GM18951 (cell line): ENCODE data around the gene NUDT16.
A peak's percentile ranks its signal among the peaks of the same experiment; 100 is the strongest.
"Not testable (repeated sequence)": the region's sequence is repeated elsewhere in the genome, so short reads cannot be mapped to it uniquely, and the experiment has no call there.

ENCODE experiments used
- POLR2A ChIP-seq: IDR thresholded peaks from 4 replicates; pipeline ENCODE4 v1.6.1; 2011; ENCODE audit warnings: mild to moderate bottlenecking; ENCODE audit not compliant: insufficient read length, insufficient read depth; ENCODE audit errors: extremely low read depth
- in situ Hi-C: fragments of 300-500 bp; cut with MboI; formaldehyde crosslinking; loops from one replicate; pipeline ENCODE4 v1.12.0; 2022; ENCODE audit warnings: low sequenced_read_pairs, mixed read lengths, inconsistent platforms; ENCODE audit not compliant: unreplicated experiment

NUDT16 gene

DNA sequence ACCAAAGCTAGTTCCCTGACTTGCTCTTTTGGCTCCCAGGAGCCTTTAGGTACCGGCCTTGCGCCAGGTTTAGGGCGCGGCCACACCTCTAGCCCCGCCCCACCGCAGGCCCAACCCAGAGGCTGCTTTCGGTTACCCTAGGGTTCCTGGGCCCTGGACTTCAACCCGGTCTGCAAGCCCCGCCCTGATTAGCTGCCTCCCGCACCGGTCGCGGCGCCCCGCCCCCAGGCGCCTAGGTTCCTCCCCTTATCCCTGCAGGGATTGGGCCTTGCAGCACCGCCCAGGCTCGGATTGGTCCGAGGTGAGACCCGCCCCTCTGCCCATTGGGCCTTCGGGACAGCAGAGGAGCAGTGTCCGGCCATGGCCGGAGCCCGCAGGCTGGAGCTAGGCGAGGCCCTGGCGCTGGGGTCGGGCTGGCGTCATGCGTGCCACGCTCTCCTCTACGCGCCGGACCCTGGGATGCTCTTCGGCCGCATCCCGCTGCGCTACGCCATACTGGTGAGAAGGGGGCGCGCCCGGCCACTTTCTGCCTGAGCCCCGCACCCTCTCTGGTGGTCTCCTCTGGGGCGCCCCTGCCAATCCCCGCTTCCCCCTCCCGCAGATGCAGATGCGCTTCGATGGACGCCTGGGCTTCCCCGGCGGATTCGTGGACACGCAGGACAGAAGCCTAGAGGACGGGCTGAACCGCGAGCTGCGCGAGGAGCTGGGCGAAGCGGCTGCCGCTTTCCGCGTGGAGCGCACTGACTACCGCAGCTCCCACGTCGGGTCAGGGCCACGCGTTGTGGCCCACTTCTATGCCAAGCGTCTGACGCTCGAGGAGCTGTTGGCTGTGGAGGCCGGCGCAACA, at the start of gene NUDT16:
Gene NUDT16, plus strand, starts transcription at position 330 of the 847 bp plus-strand sequence. Its CDS starts 31 bp downstream, at position 361.
- peak; percentile 94 for TF ChIP-seq POLR2A
- in situ Hi-C loops = no loop called here

DNA sequence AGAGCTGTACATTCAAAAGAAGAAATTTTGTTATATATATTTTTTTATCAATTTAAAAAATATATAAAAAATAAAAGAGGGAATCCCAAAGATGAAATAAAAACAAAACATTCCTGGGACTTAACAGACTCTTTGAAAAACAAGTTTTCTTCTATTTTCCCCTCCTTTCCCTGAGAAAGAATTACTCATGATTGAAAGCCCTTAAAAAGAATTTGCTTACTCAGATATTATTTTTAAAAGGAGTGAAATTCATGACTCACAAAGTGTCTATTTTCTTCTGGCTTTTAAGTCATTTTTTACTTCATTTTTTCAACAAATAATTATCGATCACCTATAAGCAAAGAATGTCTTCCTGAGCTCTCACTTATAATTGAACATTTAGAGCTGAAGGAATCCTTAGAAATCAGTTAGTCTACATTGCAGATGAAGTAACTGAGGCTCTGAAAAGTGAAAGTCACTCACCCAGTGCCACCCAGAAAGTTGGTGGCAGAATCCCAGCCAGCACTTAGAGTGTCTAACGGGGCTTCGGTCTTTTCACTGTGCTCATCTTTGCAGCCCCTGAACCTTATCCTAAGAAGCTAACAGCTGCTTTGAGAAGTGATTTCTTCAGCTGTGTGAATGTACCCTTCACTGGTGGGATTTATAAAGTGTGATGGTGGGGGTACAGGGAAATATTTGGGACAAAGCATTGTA, 42.5 kb upstream of the NUDT16 start:
- TF ChIP-seq POLR2A = no peak
- in situ Hi-C loops = no loop called here

DNA sequence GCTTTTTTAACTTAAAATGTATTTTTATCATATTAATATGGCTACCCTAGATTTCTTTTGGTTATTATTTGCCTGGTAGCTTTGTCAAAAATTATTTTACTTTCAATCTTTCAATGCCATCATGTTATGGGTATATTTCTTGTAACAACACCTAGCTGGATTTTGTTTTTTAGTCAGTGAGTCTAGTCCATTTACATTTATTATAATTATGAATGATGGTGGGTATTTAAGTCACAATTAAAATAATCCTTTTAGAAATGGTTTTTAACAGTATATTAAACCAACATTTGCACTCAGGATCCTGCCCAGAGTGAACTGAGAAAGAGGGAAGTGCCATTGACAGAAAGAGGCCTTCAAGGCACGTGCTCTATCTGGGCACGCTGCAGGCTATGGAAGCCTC, 39.8 kb upstream of the NUDT16 start:
- in situ Hi-C loops = no loop called here
- TF ChIP-seq POLR2A = no peak

DNA sequence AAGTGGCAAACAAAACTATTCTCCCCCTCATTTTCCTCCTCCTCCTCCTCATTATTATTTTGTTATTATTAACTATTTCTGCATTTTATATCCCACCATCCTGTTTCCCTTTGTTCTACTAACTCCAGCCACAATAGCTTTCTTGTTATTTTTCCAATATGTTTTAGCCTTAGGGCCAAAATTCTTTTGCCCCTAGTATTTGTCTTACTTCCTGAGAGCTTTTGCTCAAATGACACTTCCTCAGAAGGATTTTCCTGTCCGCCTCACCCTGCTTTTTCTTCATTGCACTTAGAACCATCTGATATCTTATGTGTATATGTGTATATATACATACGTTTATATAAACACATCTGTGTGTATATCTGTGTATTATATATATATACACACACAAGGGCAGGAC, 32.7 kb upstream of the NUDT16 start:
- no peak for TF ChIP-seq POLR2A
- in situ Hi-C loops = no loop called here

DNA sequence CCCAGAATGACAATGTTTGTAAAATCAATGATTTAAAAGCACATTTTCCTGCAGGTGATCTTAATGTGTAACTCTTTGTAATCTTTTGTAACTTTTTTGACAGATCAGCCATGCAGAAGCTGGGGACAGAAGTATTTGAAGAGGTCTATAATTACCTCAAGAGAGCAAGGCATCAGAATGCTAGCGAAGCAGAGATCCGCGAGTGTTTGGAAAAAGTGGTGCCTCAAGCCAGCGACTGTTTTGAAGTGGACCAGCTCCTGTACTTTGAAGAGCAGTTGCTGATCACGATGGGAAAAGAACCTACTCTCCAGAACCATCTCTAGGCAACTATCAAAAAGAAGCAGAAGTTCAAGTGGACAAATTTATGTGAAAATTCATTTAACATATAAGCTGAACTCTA, 32.1 kb upstream of the NUDT16 start:
- no peak for TF ChIP-seq POLR2A

DNA sequence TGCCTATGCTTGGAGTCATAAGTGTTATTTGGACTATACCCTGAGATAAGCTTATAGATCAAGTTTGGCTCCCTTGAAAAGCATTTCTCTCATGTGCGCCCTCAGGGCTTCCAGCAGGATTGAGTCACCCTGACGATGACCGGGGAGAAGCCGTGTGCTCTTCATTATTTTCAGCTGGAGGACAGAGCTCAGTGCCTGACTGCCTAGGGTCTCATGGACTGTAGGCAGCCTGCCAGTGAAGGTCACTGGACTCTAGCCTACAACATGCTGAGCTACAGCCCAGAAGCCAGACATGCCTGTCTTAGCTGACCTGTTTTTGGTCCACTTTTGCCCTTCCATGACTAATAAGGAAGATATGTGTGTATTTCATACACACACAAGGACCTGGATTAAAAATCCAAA, 31.6 kb upstream of the NUDT16 start:
- TF ChIP-seq POLR2A = no peak
- in situ Hi-C loops = no loop called here

More for the DNA sequence above, 32.1 kb upstream of the NUDT16 start:
- in situ Hi-C loops = no loop called here

DNA sequence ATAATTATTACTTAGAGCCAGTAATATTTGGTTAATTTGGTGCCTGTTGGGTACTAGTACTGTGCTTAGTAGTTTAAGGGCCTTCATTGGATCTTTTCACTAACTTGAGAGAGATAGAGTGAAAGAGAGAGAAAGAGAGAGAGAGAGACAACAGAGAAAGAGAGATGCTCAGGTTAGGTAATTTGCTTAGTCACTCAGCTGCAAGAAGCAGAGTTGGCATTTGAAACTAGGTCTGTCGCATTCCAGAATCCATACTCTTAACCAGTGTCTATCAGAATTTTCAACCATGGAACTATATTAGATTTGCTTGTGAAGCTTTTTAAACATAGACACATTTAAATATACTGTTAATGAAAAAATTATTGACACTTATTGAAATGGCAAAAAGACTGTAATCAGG, 31.1 kb upstream of the NUDT16 start:
- no peak for TF ChIP-seq POLR2A
- in situ Hi-C loops = no loop called here

DNA sequence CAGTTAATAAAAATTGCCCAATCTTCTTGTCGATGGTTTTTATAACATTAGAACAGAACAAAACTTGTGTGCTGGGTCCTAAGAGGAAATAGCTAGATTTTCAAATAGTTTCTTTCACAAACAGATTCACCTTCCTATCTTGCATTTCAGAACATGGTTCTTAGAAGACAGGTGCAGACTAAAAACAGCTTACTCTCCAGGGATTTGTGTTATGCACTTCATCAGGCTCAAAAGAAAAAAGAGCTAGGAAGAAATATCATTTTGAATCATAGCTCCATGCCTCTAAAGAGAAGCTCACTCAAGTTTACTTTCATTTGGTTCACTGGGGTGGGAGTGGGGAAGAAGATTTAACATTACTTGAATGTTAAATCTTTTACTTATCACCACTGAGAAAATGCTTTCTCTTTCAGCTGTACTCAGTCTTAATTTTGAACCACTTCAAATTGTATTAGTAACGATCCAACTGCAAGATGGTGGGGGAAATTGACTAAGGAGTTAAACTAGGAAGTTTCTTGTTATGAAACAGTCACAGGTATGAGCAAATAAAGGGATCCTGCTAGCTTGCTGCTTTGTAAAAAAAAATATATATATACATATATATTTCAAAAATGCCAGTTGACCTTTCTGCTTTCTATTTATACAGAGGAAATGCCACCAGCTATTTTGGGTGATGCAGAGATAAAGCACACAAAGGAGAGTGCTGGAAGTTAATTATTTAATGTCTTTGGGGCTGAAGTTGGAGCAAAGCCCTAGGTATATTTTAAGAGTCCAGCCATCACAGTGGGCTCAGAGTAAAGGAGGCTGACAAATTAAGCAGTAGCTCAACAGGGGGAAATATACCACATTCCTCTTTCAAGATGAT, 28.3 kb upstream of the NUDT16 start:
- in situ Hi-C loops = no loop called here
- TF ChIP-seq POLR2A = no peak

DNA sequence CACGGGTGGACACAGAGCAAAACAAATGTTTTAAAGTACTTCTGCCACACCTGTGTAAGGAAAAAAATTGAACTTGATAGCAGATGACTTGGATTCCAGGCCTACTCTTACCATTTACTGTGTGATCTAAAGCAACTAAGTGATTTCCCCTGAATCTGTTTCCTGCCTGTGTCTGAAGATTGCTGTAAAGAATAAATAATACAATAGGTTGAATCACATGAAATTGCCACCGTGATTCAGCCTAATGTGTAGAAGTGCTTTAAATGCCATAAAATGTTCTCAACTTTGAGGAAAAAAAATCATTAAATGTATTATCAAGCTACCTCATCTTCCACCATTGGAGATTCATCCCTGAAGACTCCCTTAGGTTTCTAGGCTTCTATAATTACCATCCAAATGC, 27.6 kb upstream of the NUDT16 start:
- no peak for TF ChIP-seq POLR2A
- in situ Hi-C loops = no loop called here

DNA sequence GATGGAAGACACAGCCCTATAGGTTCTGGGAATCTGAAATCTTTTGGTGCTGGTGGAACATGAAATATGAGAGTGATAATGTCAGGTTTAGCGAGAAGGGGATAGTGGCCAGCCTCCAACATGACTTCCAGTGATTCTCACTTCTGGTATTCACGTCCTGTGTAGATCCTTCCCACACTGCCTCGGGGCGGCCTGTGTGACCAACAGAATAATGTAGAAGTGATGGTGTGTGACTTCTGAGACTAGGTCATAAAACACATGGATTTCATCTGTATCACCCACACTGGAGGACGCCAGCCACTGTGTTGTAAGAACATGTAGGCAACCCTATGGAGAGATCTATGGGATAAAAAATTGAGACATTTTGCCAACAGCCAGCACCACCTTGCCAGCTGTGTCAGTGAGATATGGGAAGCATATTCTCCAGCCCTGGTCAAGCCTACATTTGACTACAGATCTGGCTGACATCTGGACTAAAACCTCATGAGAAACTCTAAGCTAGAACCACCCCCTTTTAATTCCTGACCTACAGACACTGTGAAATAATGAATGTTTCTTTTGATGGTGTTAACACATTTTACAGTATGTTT, 25.5 kb upstream of the NUDT16 start:
- in situ Hi-C loops = no loop called here
- TF ChIP-seq POLR2A = no peak

DNA sequence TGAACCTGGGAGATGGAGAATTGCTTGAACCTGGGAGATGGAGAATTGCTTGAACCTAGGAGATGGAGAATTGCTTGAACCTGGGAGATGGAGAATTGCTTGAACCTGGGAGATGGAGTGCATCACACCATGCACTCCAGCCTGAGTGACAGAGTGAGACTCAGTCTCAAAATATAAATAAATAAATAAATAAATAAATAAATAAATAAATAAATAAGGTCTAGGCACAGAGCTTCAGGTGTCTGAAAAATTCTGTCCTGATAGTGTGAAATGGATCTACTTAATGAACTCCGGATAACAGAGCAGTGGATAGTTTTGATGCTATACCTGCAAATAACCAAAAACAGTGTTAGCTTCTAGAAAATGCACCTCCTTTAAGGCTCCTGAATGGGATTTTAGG, 24.3 kb upstream of the NUDT16 start:
- in situ Hi-C loops = no loop called here
- TF ChIP-seq POLR2A = no peak

DNA sequence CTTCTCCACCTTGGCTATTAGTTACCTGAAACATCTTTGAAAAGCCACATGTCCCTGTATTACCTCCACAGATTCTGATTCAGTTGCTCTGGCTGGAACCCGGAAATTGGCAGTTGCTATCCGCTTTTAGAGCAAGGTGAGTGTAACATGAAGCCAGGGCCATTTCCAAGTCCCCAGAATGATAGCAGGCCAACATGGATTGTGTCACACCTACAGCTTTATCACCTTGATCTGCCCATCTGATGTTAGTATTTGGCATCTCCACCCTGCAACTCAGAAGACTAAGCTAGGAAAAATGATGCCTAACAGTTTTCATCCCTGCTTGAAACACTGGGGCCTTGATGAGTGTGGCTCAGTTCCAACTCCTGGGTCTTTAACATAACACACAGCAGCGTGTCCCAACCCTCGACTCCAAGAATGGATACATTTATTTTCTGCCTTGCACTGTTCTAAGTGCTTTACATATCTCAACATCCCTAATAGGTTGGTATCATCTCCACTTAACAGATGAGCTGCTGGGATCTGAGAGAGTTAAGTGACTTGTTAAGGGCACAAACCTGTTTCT, 21.3 kb upstream of the NUDT16 start:
- in situ Hi-C loops = no loop called here

DNA sequence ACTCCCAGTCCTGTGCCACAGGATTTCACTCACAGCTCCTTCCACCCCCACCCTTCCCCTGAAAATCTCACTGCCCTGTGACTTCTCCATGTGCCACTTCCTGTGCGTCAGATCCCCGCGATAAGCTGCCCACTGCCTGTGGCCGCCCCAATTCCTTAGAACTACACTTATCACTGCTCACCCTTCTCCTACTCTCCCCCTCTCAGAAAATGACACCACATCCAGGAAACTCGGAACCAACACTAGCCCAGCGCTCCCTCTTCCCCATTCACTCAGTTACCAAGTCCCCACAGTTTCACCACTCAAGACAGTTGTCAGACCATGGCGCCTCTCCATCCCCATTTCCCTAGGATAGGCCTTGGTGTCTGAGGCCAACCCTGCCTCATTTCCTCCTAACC, 20.5 kb upstream of the NUDT16 start:
- in situ Hi-C loops = not testable (repeated sequence)

More for the DNA sequence above, 21.3 kb upstream of the NUDT16 start:
- TF ChIP-seq POLR2A = no peak
